HG02840 (cell line): ENCODE measurements around the gene PNN.
"Not testable (repeated sequence)": the region's sequence is repeated elsewhere in the genome, so short reads cannot be mapped to it uniquely, and the experiment has no call there.

Experiments used
- ATAC-seq: cut with Tn5 transposase; IDR thresholded peaks from one replicate; pipeline ENCODE4 v1.9.1; 2021; ENCODE audit warnings: mild to moderate bottlenecking, moderate library complexity, moderate number of reproducible peaks; ENCODE audit not compliant: unreplicated experiment, low FRiP score

PNN gene

DNA sequence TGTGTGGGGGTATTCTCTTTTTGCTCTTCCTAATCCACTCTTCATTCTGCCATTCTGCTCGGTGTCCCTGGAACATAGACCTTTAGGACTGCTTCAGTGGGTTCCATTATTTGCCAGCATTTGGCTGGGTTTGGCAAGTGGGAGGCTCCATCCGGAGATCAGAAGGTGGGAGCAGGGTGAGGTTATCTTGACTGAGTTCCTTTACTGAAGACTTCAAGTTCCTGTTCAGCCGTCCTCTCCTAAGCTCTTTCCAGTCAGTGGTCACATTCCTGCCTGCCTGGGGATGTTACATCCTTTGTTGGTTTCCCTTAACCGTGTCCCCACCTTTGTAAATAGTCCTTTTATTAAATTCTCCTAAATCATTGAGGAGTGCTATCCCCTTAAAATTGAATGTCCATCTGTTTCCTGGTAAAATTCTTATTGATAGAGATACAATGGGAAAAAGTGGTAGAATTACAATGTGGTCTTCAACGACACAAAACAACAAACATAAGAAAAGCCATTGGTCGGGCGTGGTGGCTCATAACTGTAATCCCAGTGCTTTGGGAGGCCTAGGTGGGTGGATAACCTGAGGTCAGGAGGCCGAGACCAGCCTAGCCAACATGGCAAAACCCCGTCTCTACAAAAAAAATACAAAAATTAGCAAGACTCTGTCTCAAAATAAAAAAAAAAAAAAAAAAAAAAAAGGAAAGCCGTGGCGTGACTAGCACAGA lies 53.6 kb downstream of the PNN start:
- no peak for ATAC-seq

DNA sequence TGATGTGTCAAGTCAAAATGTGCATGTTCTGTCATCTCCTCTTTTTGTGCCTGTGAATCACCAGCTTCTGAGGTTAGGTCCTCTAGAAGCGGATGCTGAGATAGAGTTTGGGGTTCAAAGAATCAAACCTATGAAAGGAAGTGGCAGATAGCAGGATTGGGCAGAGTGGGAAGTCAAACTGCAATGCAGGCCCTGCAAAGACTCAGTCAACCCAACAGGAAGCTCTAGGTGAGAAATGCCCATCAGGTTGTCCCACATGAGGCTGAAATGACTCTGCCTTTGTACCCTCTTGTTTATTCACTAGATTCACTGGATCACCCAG lies 54.1 kb downstream of the PNN start:
- no peak for ATAC-seq

DNA sequence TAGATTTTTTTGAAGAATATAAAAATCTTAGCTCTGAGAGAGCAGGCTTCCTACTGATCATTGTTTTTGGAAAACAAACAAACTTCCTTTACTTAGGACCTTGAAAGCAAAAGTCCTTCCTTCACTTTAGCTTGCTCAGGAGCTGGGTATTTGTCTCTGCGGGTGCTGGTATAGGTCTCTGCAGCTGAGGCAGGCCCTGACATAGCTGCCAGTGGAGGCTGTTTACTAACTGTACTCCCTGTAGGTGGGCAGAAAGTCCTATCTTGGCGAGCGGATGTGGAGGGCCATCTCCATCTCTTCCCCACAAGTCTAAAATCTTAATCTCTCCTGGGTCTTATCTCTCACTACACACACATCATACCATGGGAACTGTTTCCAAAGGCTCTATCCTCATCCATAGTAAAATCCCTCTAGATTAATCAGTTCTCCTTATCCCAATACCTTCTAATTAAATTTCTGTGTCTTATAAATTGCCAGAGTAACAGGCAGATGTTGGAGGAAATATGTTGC lies 54.6 kb downstream of the PNN start:
- ATAC-seq = no peak

DNA sequence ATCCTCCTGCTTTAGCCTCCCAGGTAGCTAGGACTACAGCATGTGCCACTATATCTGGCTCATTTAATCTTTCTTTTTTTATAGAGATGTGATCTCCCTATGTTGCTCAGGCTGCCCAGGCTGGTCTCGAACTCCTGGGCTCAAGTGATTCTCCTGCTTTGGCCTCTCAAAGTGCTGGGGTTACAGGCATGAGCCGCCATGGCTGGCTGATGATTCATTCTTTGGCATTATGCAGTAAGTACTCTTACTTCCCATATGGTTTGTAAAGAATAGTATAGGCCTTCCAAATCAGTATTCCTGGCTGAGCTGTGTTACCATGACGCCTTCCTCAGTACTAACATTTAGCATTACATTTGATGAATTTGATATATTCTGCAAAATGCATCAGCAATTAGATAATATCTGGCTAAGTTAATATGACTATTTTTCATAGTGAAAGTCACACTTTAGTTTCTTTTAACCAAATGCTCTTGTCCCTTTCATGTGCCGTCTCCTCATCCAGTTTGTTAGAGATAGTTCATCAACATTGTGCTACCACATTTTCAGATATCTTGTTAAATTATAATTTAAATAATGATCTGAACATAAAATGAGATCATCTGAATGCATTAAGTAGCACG lies 55.5 kb downstream of the PNN start:
- ATAC-seq = no peak

DNA sequence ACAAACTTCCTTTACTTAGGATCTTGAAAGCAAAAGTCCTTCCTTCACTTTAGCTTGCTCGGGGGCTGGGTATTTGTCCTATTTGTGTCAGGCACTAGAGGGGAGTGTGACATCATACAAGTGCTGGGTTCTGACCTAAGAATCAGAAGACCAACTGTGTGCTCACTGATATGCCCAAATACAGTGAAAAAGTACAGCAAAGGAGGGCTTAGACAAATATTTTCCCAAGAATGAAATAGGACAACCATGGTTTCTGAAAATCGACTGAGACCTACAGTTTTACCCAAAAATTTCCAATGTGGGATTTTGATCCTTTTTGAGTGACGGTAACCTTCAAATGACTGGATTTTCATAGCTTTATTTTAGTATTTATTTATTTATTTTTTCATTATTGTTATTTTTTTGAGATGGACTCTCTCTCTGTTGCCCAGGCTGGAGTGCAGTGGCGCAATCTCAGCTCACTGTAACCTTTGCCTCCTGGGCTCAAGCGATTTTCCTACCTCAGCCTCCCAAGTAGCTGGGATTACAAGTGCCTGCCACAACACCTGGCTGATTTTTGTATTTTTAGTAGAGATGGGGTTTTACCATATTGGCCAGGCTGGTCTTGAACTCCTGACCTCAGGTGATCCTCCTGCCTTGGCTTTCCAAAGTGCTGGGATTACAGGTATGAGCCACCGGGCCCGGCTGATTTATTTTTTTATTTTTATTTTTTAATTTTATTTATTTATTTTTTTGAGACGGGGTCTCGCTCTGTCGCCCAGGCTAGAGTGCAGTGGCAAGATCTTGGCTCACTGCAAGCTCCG lies 56.9 kb downstream of the PNN start:
- ATAC-seq = not testable (repeated sequence)
